ENCODE data around the gene CCDC93. TPM values are rescaled to one million over a fixed set of nuclear protein-coding genes. Genes with fewer than 3 reads are reported as not detected.

Gene CCDC93
- total RNA-seq, 4 donors from 2014 or later: 14.4 to 17.0 (median 16.0) TPM

GRCh38 chr2:118045286-118045685 lies 31.4 kb upstream of the CCDC93 start:
- Histone ChIP-seq H3K9me3 (no peaks in the 10 kb centered on the region), H3K36me3 (no peaks in the 10 kb centered on the region), H3K4me1 (peaks cover 0 to 5% (median 0%) of the 10 kb centered on the region in 4 donors), H3K27ac (replicated peaks in 1 of 4) (no peak overlapping the region), H3K27me3 (peaks cover 0 to 74% (median 2%) of the 10 kb centered on the region in 4 donors), H3K4me3 (no peak overlapping the region)
- TF ChIP-seq EP300 (IDR thresholded peaks at IDR 0.05) (no peak), POLR2A (IDR thresholded peaks at IDR 0.05; ENCODE audit: low read depth) (no peak), POLR2AphosphoS5 (IDR thresholded peaks at IDR 0.05) (no peak), CTCF (IDR thresholded peaks at IDR 0.05) (no peak)
- DNase-seq (ENCODE audit: extremely low spot score): no peak
- WGBS: 100% methylated on average over 1 of the region's 1 CpG
- intact Hi-C loops (cut with DNase I): no loop called here

- TF ChIP-seq POLR2A (IDR thresholded peaks at IDR 0.05; ENCODE audit: low read depth): no peak
- no peak for TF ChIP-seq POLR2AphosphoS5 (IDR thresholded peaks at IDR 0.05)
- TF ChIP-seq EP300 (IDR thresholded peaks at IDR 0.05): no peak
- no peak for TF ChIP-seq CTCF (IDR thresholded peaks at IDR 0.05)
- H3K27ac ChIP-seq (replicated peaks in 1 of 4): no peak overlapping the region
- no peaks in the 10 kb centered on the region for H3K36me3 ChIP-seq
- intact Hi-C loops (cut with DNase I): no loop called here
- DNase-seq (ENCODE audit: extremely low spot score): no peak
- 84% methylated on average over 2 of the region's 2 CpGs for WGBS
- H3K4me1 ChIP-seq: peaks cover 0 to 5% (median 0%) of the 10 kb centered on the region in 4 donors
- H3K9me3 ChIP-seq: no peaks in the 10 kb centered on the region
- peaks cover 0 to 70% (median 2%) of the 10 kb centered on the region in 4 donors for H3K27me3 ChIP-seq
- H3K4me3 ChIP-seq: no peak overlapping the region
These were observed 31.0 kb upstream of the CCDC93 start for GRCh38 chr2:118044854-118045253.

- no peak for DNase-seq (ENCODE audit: extremely low spot score)
- Histone ChIP-seq H3K36me3 (no peaks in the 10 kb centered on the region), H3K4me1 (peaks cover 0 to 5% (median 0%) of the 10 kb centered on the region in 4 donors), H3K4me3 (no peak overlapping the region), H3K9me3 (no peaks in the 10 kb centered on the region), H3K27ac (replicated peaks in 1 of 4) (no peak overlapping the region), H3K27me3 (peaks cover 0 to 67% (median 2%) of the 10 kb centered on the region in 4 donors)
- no peak for TF ChIP-seq POLR2AphosphoS5 (IDR thresholded peaks at IDR 0.05)
- no peak for TF ChIP-seq EP300 (IDR thresholded peaks at IDR 0.05)
- intact Hi-C loops (cut with DNase I): no loop called here
- WGBS: 86% methylated on average over 6 of the region's 6 CpGs
These were observed 30.3 kb upstream of the CCDC93 start for GRCh38 chr2:118044103-118044716.

- Histone ChIP-seq H3K9me3 (peaks cover 0 to 5% (median 1%) of the 10 kb centered on the region in 4 donors), H3K4me3 (no peak overlapping the region), H3K36me3 (no peaks in the 10 kb centered on the region), H3K4me1 (no peaks in the 10 kb centered on the region), H3K27me3 (peaks cover 0 to 66% (median 2%) of the 10 kb centered on the region in 4 donors), H3K27ac (replicated peaks in 1 of 4) (no peak overlapping the region)
- intact Hi-C loops (cut with DNase I): no loop called here
- no peak for DNase-seq (ENCODE audit: extremely low spot score)
- WGBS: 67% methylated on average over 2 of the region's 7 CpGs
- TF ChIP-seq POLR2AphosphoS5 (IDR thresholded peaks at IDR 0.05): no peak
These were observed 27.0 kb upstream of the CCDC93 start for GRCh38 chr2:118040891-118041290.

GRCh38 chr2:118032169-118033013 lies 18.5 kb upstream of the CCDC93 start:
- no peak overlapping the region for H3K4me3 ChIP-seq
- H3K4me1 ChIP-seq: no peaks in the 10 kb centered on the region
- TF ChIP-seq POLR2A (IDR thresholded peaks at IDR 0.05; ENCODE audit: low read depth): no peak
- peak; percentile 51 to 80 (median 69) for TF ChIP-seq CTCF (IDR thresholded peaks at IDR 0.05)
- H3K36me3 ChIP-seq: no peaks in the 10 kb centered on the region
- H3K27me3 ChIP-seq: peaks cover 0 to 47% (median 0%) of the 10 kb centered on the region in 4 donors
- H3K27ac ChIP-seq (replicated peaks in 1 of 4): no peak overlapping the region
- WGBS: 48% methylated on average over 4 of the region's 4 CpGs
- no peak for DNase-seq (ENCODE audit: extremely low spot score)
- peaks cover 0 to 9% (median 4%) of the 10 kb centered on the region in 4 donors for H3K9me3 ChIP-seq
- intact Hi-C loops (cut with DNase I): no loop called here

All from esophagus muscularis mucosa (tissue), 4 donors.